Endothelial cell (in vitro differentiated cells): Measurements from ENCODE around the gene RETSAT. TPM values are rescaled to one million over a fixed set of nuclear protein-coding genes. Genes with fewer than 3 reads are reported as not detected.
A peak's percentile ranks its signal among the peaks of the same experiment; 100 is the strongest.

ENCODE experiments used
- DNase-seq: peaks from one replicate; pipeline ENCODE4 v3.0.0; 2021; ENCODE audit warnings: low spot score
- H3K27ac Mint-ChIP-seq: one replicate; pipeline ENCODE4 v1.8.0; 2021; ENCODE audit warnings: mixed read lengths, inconsistent platforms; ENCODE audit not compliant: unreplicated experiment
- H3K27me3 Mint-ChIP-seq: one replicate; pipeline ENCODE4 v1.8.0; 2021; ENCODE audit warnings: mild to moderate bottlenecking, moderate library complexity, mixed read lengths, inconsistent platforms; ENCODE audit not compliant: unreplicated experiment
- H3K36me3 Mint-ChIP-seq: one replicate; pipeline ENCODE4 v1.8.0; 2021; ENCODE audit warnings: mild to moderate bottlenecking, low read depth, mixed read lengths, inconsistent platforms; ENCODE audit not compliant: unreplicated experiment
- H3K4me1 Mint-ChIP-seq: one replicate; pipeline ENCODE4 v1.8.0; 2021; ENCODE audit warnings: mild to moderate bottlenecking, mixed read lengths, inconsistent platforms; ENCODE audit not compliant: unreplicated experiment
- H3K4me3 Mint-ChIP-seq: one replicate; pipeline ENCODE4 v1.8.0; 2021; ENCODE audit warnings: mild to moderate bottlenecking, mixed read lengths, inconsistent platforms; ENCODE audit not compliant: unreplicated experiment
- H3K9me3 Mint-ChIP-seq: one replicate; pipeline ENCODE4 v1.8.0; 2021; ENCODE audit warnings: mixed read lengths, inconsistent platforms; ENCODE audit not compliant: unreplicated experiment
- total RNA-seq: library from RNA; stranded (reverse); fragmentation: NEBNext Ultra II Directional; extraction: Animal tissue kit (Norgen Biotek cat#: 25700); gene quantifications from one replicate; pipeline ENCODE4 v1.2.1, GENCODE V29; 2021; ENCODE audit not compliant: unreplicated experiment
- TF ChIP-seq, protein P1 (sequence below): fragments of 200-600 bp; sonication (generic); IDR thresholded peaks from one replicate; pipeline ENCODE4 v1.5.0; 2021; ENCODE audit warnings: antibody characterized with exemption; ENCODE audit not compliant: unreplicated experiment

RETSAT gene
- total RNA-seq, 1 donor from 2014 or later: 37.0 TPM

- peaks cover 36% of the 10 kb centered on the region for H3K36me3 Mint-ChIP-seq
- peak within 1 kb of the TSS; percentile 100 for H3K27ac Mint-ChIP-seq
- H3K27me3 Mint-ChIP-seq: peaks cover 8% of the 10 kb centered on the region
- TF ChIP-seq, protein P1, sequence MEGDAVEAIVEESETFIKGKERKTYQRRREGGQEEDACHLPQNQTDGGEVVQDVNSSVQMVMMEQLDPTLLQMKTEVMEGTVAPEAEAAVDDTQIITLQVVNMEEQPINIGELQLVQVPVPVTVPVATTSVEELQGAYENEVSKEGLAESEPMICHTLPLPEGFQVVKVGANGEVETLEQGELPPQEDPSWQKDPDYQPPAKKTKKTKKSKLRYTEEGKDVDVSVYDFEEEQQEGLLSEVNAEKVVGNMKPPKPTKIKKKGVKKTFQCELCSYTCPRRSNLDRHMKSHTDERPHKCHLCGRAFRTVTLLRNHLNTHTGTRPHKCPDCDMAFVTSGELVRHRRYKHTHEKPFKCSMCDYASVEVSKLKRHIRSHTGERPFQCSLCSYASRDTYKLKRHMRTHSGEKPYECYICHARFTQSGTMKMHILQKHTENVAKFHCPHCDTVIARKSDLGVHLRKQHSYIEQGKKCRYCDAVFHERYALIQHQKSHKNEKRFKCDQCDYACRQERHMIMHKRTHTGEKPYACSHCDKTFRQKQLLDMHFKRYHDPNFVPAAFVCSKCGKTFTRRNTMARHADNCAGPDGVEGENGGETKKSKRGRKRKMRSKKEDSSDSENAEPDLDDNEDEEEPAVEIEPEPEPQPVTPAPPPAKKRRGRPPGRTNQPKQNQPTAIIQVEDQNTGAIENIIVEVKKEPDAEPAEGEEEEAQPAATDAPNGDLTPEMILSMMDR: no peak
- peak within 1 kb of the TSS; percentile 100 for H3K4me3 Mint-ChIP-seq
- DNase-seq: peak; percentile 92
- no peaks in the 10 kb centered on the region for H3K9me3 Mint-ChIP-seq
- peaks cover 38% of the 10 kb centered on the region for H3K4me1 Mint-ChIP-seq
Observed at GRCh38 chr2:85327822-85328617, 26.3 kb downstream of the RETSAT start, which contains the start of gene TGOLN2. Gene TGOLN2 (minus strand): TSS chr2:85327989. CDS start chr2:85327962, 27 bp downstream.

DNA sequence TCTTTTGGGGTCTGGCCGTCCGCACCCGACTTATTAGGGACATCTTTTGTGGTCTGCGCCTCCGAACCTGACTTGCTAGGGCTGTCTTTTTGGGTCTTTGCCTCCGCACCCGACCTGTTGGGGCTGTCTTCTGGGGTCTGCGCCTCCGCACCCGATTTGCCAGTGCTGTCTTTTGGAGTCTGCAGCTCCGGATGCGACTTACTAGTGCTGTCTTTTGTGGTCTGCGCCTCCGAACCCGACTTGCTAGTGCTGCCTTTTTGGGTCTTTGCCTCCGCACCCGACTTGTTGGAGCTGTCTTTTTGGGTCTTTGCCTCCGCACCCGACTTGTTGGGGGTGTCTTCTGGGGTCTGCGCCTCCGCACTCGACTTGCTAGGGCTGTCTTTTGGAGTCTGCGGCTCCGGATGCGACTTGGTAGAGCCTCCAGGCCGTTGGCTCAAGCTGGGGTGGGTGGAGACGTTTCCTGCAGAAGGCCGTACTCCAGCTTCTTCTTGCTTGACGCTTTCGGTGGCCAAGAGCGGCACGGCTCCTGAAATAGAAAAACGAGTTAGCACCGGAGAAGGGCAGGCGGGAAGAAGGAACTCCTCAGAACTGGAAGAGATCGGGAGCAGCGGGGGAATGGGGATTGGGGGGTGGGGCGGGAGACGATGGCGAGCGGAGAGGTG, 27.0 kb downstream of the RETSAT start:
- peak overlapping the region; percentile 100 for H3K27ac Mint-ChIP-seq
- H3K27me3 Mint-ChIP-seq: peaks cover 10% of the 10 kb centered on the region
- peak; percentile 32 for DNase-seq
- TF ChIP-seq, protein P1: no peak
- peak overlapping the region; percentile 100 for H3K4me3 Mint-ChIP-seq
- H3K4me1 Mint-ChIP-seq: peaks cover 44% of the 10 kb centered on the region
- no peaks in the 10 kb centered on the region for H3K9me3 Mint-ChIP-seq
- peaks cover 42% of the 10 kb centered on the region for H3K36me3 Mint-ChIP-seq

DNA sequence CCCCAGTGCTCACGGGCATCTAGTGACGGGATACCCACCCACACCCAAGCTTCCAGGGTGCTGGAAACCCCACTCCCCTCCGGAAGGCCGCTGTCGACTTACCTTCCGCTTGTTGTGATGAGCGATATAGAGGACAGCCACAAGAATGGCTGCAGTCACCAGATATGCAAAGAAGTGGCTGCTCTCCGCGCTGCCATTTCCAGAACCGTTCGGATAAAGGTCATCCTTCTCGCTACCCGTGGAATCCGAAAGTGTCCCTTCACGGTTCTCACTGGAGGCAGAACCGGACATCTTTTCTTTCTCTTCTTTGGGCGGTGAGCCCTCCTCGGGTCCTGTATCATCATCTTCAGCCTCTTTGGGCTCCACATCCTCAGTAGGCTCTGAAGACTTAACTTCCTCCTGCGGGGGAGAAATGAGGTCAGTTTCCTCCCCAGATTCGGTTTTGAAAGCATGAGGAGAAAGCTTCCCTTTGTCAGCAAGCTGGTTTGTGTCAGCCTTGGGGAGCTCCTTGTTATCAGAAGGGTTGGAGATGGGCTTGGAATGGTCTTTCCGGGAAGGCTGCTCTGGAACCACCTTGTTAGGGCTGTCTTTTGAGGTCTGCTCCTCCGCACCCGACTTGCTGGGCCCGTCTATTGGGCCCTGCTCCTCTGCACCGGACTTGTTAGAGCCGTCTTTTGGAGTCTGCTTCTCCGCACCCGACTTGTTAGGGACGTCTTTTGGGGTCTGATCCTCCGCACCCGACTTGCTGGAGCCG, 27.7 kb downstream of the RETSAT start:
- no peak for DNase-seq
- peaks cover 45% of the 10 kb centered on the region for H3K36me3 Mint-ChIP-seq
- H3K4me1 Mint-ChIP-seq: peaks cover 44% of the 10 kb centered on the region
- H3K27ac Mint-ChIP-seq: peak overlapping the region; percentile 100
- no peaks in the 10 kb centered on the region for H3K9me3 Mint-ChIP-seq
- peaks cover 13% of the 10 kb centered on the region for H3K27me3 Mint-ChIP-seq
- TF ChIP-seq, protein P1: no peak
- H3K4me3 Mint-ChIP-seq: peak overlapping the region; percentile 100

GRCh38 chr2:85325466-85325811, 28.9 kb downstream of the RETSAT start:
- peak overlapping the region; percentile 100 for H3K4me3 Mint-ChIP-seq
- H3K36me3 Mint-ChIP-seq: peaks cover 55% of the 10 kb centered on the region
- TF ChIP-seq, protein P1: no peak

More at GRCh38 chr2:85325466-85325811, 28.9 kb downstream of the RETSAT start:
- H3K4me1 Mint-ChIP-seq: peaks cover 51% of the 10 kb centered on the region
- DNase-seq: no peak
- H3K27me3 Mint-ChIP-seq: peaks cover 13% of the 10 kb centered on the region
- no peak overlapping the region for H3K27ac Mint-ChIP-seq
- no peaks in the 10 kb centered on the region for H3K9me3 Mint-ChIP-seq
